Osteoblast (primary cell): ENCODE measurements around the gene GPR173. TPM values are rescaled to one million over a fixed set of nuclear protein-coding genes. Genes with fewer than 3 reads are reported as not detected.

Experiments
- DNase-seq: peaks from one replicate; pipeline ENCODE4 v3.0.0; 2011; ENCODE audit warnings: low spot score, mixed read lengths; ENCODE audit not compliant: insufficient read length; ENCODE audit errors: missing footprints
- H2AFZ ChIP-seq: 2 replicates; pipeline ENCODE4 v1.6.0; 2011; ENCODE audit warnings: mild to moderate bottlenecking, low read length
- H3K27ac ChIP-seq: 2 replicates; pipeline ENCODE4 v1.5.1; 2011; ENCODE audit warnings: mild to moderate bottlenecking, low read depth, low read length, moderate library complexity
- H3K27me3 ChIP-seq: 2 replicates; pipeline ENCODE4 v1.6.0; 2012; ENCODE audit warnings: mild to moderate bottlenecking, control low read depth, inconsistent platforms, low read length, moderate library complexity; ENCODE audit not compliant: insufficient read depth
- H3K36me3 ChIP-seq: 2 replicates; pipeline ENCODE4 v1.5.1; 2011; ENCODE audit warnings: mild to moderate bottlenecking, low read length, control low read depth, moderate library complexity; ENCODE audit not compliant: insufficient read depth
- H3K4me1 ChIP-seq: 2 replicates; pipeline ENCODE4 v1.5.1; 2011; ENCODE audit warnings: mild to moderate bottlenecking, low read length, control low read depth, moderate library complexity; ENCODE audit not compliant: insufficient read depth
- H3K4me2 ChIP-seq: 2 replicates; pipeline ENCODE4 v1.6.0; 2011; ENCODE audit warnings: mild to moderate bottlenecking, low read length; ENCODE audit not compliant: insufficient read depth
- H3K4me3 ChIP-seq: fragments of 200-600 bp; sonication (generic); 3 replicates; pipeline ENCODE4 v1.5.1; 2012; ENCODE audit warnings: mild to moderate bottlenecking, low read length, inconsistent platforms; ENCODE audit not compliant: insufficient read depth
- H3K79me2 ChIP-seq: 2 replicates; pipeline ENCODE4 v1.6.0; 2012; ENCODE audit warnings: mild to moderate bottlenecking, low read length, control low read depth, inconsistent platforms; ENCODE audit not compliant: insufficient read depth
- H3K9me3 ChIP-seq: 2 replicates; pipeline ENCODE4 v1.5.1; 2011; ENCODE audit warnings: low read depth, low read length, control low read depth
- H4K20me1 ChIP-seq: 2 replicates; pipeline ENCODE4 v1.6.0; 2012; ENCODE audit warnings: mild to moderate bottlenecking, low read length, control low read depth; ENCODE audit not compliant: insufficient read depth
- total RNA-seq: library from RNA; depleted of rRNA; stranded (reverse); fragments of >200 nt; gene quantifications from 2 replicates; pipeline ENCODE4 v1.2.3, GENCODE V29; 2012
- TF ChIP-seq, protein P1 (sequence below): IDR thresholded peaks from 2 replicates; pipeline ENCODE4 v1.5.1; 2011; ENCODE audit warnings: mild to moderate bottlenecking, low read depth, low read length, moderate library complexity; ENCODE audit errors: extremely low read depth

Gene GPR173
- total RNA-seq, 1 donor: 2.2 TPM

DNA sequence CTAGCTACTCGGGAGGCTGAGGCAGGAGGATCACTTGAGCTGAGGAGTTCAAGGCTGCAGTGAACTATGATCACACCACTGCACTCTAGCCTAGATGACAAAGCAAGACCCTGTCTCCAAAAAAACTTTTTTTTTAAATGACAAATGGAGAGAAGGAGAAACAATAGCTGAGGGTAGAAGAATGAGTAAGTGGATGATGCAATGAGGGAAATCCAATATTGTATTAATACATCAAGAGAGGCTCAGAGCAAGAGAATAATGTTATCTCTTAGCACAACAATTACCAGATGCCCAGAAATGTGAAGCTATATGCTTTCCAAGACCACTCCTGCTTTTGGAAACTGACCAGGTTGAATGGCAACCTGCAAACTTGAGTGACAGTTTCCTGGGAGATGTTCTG lies 19.9 kb upstream of the GPR173 start:
- H3K27ac ChIP-seq: no peak overlapping the region
- H3K27me3 ChIP-seq: peaks cover 26% of the 10 kb centered on the region
- H3K4me1 ChIP-seq: no peaks in the 10 kb centered on the region
- H2AFZ ChIP-seq: no peak overlapping the region
- H3K4me2 ChIP-seq: no peak overlapping the region
- no peak overlapping the region for H3K4me3 ChIP-seq
- H3K36me3 ChIP-seq: no peaks in the 10 kb centered on the region
- no peaks in the 10 kb centered on the region for H4K20me1 ChIP-seq
- no peak for DNase-seq
- H3K79me2 ChIP-seq: no peaks in the 10 kb centered on the region
- no peaks in the 10 kb centered on the region for H3K9me3 ChIP-seq
- TF ChIP-seq, protein P1, sequence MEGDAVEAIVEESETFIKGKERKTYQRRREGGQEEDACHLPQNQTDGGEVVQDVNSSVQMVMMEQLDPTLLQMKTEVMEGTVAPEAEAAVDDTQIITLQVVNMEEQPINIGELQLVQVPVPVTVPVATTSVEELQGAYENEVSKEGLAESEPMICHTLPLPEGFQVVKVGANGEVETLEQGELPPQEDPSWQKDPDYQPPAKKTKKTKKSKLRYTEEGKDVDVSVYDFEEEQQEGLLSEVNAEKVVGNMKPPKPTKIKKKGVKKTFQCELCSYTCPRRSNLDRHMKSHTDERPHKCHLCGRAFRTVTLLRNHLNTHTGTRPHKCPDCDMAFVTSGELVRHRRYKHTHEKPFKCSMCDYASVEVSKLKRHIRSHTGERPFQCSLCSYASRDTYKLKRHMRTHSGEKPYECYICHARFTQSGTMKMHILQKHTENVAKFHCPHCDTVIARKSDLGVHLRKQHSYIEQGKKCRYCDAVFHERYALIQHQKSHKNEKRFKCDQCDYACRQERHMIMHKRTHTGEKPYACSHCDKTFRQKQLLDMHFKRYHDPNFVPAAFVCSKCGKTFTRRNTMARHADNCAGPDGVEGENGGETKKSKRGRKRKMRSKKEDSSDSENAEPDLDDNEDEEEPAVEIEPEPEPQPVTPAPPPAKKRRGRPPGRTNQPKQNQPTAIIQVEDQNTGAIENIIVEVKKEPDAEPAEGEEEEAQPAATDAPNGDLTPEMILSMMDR: no peak

DNA sequence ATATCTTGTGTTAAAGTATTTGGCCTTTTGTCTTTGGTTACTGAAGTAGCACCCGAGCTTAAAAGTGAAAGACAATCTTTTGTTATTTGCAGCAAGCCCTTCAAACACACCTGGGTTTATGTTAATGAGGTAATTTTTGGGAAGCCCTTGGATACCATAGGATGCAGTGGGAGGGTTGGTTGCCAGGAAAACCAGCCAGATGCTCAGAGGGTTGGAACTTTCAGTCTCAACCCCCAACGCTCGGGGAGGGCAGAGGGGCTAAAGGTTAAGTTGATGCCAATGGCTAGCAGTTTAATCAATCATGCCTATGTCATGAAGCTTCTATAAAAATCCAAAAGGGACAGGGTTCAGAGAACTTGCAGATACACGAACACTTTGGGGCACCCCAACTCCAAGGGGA lies 17.2 kb upstream of the GPR173 start:
- no peaks in the 10 kb centered on the region for H3K79me2 ChIP-seq
- no peak overlapping the region for H3K27ac ChIP-seq
- no peak overlapping the region for H2AFZ ChIP-seq
- H3K27me3 ChIP-seq: peaks cover 26% of the 10 kb centered on the region
- H3K36me3 ChIP-seq: no peaks in the 10 kb centered on the region
- H3K4me1 ChIP-seq: no peaks in the 10 kb centered on the region
- no peak overlapping the region for H3K4me2 ChIP-seq
- TF ChIP-seq, protein P1: no peak
- no peaks in the 10 kb centered on the region for H4K20me1 ChIP-seq
- DNase-seq: no peak
- no peaks in the 10 kb centered on the region for H3K9me3 ChIP-seq
- no peak overlapping the region for H3K4me3 ChIP-seq

DNA sequence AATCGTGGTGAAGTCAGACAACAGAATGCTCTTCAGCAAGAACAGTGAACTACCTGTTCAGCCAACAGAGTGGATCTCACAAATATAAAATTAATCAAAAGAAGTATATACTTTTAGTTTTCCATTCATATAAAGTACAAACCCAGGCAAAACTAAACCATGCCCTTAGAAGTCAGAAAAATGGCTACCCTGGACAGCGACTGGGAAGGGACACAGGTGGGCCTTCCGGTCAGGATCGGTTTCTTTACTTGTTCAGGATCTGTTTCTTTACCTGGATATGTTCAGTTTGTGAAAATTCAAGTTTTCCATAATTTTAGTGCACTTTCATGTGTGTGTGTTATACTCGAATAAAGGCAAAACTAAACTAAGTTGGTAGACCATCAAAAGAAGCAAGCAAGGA lies 12.4 kb upstream of the GPR173 start:
- H3K4me1 ChIP-seq: no peaks in the 10 kb centered on the region
- H3K27me3 ChIP-seq: peaks cover 30% of the 10 kb centered on the region
- no peaks in the 10 kb centered on the region for H4K20me1 ChIP-seq
- no peak overlapping the region for H3K4me2 ChIP-seq
- no peaks in the 10 kb centered on the region for H3K36me3 ChIP-seq
- no peaks in the 10 kb centered on the region for H3K9me3 ChIP-seq
- no peaks in the 10 kb centered on the region for H3K79me2 ChIP-seq
- no peak for DNase-seq
- TF ChIP-seq, protein P1: no peak
- no peak overlapping the region for H2AFZ ChIP-seq
- H3K4me3 ChIP-seq: no peak overlapping the region
- H3K27ac ChIP-seq: no peak overlapping the region

DNA sequence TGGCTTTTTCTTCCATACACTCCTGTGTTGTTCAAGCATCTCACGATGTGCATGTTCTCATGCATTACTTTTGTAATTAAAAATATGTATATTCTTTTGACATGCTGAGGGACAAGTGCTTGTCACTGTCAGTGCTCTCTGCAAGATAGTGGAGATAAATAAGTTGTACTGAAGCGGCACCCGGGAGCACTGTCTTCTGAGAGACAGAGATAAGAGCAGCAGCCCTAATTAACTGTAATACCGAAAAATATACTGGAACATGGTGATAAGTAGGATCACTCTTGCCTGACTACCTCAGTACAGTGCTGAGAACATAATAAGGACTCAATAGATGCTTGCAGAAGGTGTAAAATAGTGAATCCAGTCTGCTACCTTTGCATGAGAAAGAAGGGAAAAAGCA lies 9.4 kb upstream of the GPR173 start:
- peaks cover 24% of the 10 kb centered on the region for H3K27me3 ChIP-seq
- H4K20me1 ChIP-seq: no peaks in the 10 kb centered on the region
- no peak overlapping the region for H2AFZ ChIP-seq
- no peak overlapping the region for H3K27ac ChIP-seq
- H3K9me3 ChIP-seq: no peaks in the 10 kb centered on the region
- no peaks in the 10 kb centered on the region for H3K36me3 ChIP-seq
- DNase-seq: no peak
- no peaks in the 10 kb centered on the region for H3K79me2 ChIP-seq
- no peak overlapping the region for H3K4me2 ChIP-seq
- H3K4me1 ChIP-seq: no peaks in the 10 kb centered on the region
- TF ChIP-seq, protein P1: no peak
- H3K4me3 ChIP-seq: no peak overlapping the region
